WI38 (cell line): ENCODE measurements around the gene GPR55.

Experiments
- H3K4me3 ChIP-seq: 2 replicates; pipeline ENCODE4 v1.5.1; 2011; ENCODE audit warnings: low read depth, mild to moderate bottlenecking, control low read depth, low read length
- TF ChIP-seq, protein P1 (sequence below): IDR thresholded peaks from 2 replicates; pipeline ENCODE4 v1.5.1; 2012; ENCODE audit warnings: low read depth, mild to moderate bottlenecking, control low read depth, low read length

The GPR55 gene

DNA sequence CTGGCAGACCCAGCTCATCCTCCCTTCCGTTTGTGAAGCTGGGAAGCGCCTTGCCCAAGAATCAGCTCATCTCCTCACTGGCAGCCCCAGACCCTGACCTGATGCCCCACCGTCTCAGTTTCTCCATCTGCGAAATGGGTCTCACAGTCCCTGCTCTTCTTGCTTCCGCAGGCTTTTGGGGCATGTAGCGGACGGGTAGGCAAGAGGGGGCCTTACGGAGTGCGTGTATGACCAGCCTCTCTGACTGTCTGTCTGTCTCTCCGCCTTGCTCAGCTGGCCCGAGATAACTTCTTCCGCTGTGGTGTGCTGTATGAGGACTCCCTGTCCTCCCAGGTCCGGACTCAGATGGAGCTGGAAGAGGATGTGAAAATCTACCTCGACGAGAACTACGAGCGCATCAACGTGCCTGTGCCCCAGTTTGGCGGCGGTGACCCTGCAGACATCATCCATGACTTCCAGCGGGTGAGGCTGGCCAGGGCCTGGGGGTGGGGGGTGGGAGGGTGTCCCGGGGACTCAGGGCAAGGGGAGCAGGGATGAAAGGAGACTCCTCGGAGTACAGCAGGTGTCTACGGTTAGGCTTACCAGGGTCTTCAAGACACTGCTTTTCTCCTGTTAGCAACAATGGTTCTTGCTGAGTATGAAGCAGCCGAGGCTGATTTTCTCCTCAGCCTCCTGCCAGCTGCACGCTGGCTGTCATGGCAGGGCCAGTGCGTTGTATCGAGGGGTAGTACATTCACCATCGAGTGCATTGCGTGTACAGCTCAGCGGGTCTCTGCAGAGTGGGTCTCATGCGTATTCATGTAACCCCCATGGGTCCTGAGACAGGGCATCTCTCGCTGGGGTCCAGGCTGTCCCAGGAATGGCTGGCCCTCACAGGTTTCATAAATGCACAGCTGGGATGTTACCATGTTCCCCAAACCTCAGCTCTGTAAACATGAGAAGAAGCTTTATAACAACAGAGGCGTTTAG lies 49.4 kb downstream of the GPR55 start:
- TF ChIP-seq, protein P1, sequence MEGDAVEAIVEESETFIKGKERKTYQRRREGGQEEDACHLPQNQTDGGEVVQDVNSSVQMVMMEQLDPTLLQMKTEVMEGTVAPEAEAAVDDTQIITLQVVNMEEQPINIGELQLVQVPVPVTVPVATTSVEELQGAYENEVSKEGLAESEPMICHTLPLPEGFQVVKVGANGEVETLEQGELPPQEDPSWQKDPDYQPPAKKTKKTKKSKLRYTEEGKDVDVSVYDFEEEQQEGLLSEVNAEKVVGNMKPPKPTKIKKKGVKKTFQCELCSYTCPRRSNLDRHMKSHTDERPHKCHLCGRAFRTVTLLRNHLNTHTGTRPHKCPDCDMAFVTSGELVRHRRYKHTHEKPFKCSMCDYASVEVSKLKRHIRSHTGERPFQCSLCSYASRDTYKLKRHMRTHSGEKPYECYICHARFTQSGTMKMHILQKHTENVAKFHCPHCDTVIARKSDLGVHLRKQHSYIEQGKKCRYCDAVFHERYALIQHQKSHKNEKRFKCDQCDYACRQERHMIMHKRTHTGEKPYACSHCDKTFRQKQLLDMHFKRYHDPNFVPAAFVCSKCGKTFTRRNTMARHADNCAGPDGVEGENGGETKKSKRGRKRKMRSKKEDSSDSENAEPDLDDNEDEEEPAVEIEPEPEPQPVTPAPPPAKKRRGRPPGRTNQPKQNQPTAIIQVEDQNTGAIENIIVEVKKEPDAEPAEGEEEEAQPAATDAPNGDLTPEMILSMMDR, result no peak
- H3K4me3 ChIP-seq, result no peak overlapping the region

DNA sequence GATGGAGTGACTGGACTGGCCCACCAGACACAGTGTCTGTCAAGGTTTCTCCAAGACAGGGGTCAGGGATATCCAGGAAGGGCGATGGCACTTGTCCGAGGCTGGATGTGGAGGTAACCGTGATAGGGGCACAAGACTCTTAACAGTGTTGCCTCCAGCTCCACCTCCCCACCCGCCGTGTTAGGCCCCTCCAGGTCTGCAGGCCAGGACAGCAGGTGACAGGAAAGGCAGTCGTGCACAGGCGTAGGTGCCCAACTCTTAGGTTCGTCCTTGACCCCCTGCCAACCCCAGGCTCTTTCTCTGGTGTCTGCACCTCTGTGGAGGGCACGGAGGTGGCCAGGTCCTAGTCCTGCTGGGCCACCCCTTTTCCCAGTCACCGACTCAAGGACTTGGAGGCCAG lies 50.2 kb downstream of the GPR55 start:
- TF ChIP-seq, protein P1, result no peak

DNA sequence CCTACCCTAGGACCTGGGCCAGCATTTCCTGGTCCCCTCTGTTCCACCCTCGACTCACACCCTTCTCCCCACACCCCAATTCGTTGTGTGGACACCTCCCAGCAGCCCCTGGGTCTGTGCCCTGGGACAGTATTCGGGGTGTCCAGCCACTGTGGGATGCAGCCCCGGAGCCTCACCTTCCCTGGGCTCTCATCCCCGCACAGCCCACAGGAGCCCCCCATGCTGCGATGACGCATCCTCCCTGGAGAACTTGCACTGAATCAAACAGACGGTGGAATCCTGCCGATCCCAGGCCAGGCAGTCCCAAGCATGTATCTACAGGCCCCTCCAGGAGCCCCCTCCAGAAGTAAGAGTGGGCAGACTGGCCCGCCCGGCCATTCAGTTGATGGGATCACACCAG lies 50.6 kb downstream of the GPR55 start:
- H3K4me3 ChIP-seq, result no peak overlapping the region
- TF ChIP-seq, protein P1, result no peak

More for the DNA sequence above, 50.2 kb downstream of the GPR55 start:
- no peak overlapping the region for H3K4me3 ChIP-seq

DNA sequence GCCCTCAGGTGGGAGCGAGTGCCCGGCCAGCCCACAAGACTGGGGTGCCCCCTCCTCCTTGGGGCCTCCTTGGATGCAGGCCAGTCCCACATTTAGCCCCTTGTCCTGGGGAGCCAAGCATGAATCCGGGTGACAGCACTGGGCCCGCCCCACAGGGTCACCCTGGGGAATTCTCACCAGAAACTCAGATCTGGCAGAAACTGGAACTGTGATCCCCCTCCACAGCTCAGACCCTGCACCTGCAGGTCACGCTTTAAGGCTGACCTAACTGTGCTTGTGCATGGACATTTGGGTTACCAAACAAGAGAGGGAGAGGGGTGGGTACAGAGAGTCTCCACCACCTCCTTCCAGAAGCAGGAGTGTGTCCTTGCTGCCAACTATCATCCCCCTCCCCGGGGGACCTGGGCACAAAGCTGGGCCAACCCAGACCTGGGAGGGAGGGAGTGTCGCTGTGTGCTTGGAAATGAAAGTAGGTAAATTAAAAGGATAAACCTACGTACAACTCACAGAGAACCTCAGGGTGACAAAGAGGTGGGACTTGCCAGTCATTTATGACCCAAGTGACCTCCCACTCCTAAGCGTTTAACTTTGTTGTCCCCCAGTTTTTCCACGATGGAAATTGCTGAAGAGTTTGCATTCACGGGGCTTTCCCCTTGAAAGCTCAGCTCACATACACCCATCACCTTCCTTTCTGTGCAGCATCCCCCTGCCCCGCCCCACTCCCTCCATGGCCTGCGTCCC lies 51.2 kb downstream of the GPR55 start:
- TF ChIP-seq, protein P1, result no peak
- no peak overlapping the region for H3K4me3 ChIP-seq

DNA sequence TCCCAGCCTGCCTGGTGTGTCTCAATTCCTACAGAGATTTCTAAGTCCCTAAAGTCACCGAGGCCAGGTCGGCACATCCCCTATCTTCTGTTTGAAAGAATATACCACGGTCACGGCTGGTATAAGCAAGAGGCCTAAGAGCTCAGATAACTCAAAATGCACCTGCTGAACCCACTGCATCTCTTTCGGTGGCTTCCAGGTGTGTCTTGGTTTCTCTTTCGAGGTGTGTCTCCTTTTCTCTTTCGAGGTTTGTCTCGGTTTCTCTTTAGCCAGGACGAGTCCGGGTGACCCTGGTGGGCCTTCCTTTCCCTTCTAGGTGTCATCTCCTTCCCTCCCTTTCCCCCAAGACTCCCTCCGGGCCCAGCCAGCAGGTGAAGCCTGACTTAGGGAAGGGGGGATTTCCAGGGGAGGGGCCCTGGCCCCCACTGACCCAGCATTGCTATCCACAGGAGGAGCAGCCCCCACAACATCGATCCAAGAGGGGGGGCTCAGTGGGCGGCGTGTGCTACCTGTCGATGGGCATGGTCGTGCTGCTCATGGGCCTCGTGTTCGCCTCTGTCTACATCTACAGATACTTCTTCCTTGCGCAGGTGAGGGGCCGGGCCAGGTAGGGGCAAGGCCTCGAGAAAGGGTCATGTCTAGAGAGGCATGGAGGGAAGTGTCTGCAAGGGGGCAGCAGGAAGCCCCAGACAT lies 51.9 kb downstream of the GPR55 start:
- TF ChIP-seq, protein P1, result no peak
- no peak overlapping the region for H3K4me3 ChIP-seq

DNA sequence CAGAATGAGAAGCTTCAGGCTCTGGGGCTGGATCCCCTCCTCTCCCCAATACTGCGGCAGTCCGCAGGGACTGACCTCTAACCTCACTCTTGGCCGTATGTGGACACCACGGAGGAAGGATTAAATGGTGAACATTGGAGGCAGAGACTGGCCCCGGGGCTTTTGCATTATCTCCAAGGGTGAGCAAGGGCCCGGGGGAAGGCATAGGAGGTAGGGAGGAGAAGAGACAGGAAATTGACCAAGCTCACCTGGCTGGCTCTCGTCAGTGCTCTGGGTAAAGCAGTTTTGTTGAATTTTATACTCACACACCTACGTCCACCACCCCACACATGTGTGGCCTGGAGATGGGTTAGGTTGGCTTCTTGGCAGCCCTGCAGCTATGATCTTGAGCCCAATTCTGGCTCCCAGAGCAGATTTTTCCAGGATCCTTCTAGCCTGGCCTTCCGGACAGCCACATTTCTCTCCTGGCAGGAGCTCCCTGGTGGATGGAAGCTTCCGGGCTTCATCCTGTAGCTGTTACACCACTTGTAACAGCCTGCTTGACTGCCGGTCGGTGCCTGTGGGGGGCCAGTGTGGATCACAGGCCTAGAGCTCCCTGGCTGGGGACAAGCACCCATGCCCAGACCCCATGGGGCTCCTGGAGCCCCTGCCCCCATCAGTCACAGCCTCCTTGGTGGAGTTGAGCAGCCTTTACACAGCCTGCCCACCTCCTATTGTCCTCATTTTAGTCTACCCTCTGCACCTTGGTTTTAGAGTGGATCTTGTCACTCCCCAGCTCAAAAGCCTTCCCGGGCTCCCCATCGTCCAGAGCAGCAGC lies 52.7 kb downstream of the GPR55 start:
- TF ChIP-seq, protein P1, result no peak
- H3K4me3 ChIP-seq, result no peak overlapping the region
